Renal cortical epithelial cell (primary cell): ENCODE results near the gene GGCX. TPM values are rescaled to one million over a fixed set of nuclear protein-coding genes. Genes with fewer than 3 reads are reported as not detected.
"Not testable (repeated sequence)": the region's sequence is repeated elsewhere in the genome, so short reads cannot be mapped to it uniquely, and the experiment has no call there.

Source experiments
- DNase-seq: peaks from one replicate; pipeline ENCODE4 v3.0.0-alpha.2; 2011; ENCODE audit warnings: low read depth
- total RNA-seq: library from RNA; depleted of rRNA; stranded (reverse); fragments of >200 nt; gene quantifications from 2 replicates; pipeline ENCODE4 v1.2.3, GENCODE V29; 2014

The GGCX gene
- total RNA-seq, 1 donor from 2014 or later: 51.4 TPM

DNA sequence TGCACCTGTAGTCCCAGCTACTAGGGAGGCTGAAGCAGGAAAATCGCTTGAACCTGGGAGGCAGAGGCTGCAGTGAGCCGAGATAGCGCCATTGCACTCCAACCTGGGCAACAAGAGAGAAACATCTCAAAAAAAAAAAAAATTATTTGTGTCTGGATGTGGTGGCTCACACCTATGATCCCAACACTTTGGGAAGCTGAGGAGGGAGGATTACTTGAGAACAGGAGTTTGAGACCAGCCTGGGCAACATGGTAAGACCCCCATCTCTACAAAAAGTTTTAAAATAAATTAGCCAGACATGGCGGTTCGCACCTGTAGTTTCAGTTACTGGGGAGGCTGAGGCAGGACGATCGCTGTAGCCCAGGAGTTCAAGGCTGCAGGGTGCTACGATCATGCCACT, 14.4 kb upstream of the GGCX start:
- no peak for DNase-seq

DNA sequence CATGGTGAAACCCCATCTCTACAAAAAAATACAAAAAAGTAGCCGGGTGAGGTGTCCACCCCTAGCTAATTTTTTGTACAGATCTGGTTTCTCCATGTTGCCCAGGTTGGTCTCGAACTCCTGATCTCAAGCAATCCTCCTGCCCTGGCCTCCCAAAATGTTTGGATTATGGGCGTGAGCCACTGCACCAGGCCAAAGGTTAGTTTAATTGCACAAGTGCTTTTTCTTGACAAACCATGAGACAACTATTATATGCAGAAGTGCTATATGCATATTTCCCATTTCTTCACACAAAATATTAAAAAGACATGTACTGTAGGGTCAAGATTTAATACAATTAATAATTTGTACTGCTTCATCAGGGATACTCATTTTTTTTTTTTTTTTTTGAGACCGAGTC, 5.0 kb upstream of the GGCX start:
- no peak for DNase-seq

DNA sequence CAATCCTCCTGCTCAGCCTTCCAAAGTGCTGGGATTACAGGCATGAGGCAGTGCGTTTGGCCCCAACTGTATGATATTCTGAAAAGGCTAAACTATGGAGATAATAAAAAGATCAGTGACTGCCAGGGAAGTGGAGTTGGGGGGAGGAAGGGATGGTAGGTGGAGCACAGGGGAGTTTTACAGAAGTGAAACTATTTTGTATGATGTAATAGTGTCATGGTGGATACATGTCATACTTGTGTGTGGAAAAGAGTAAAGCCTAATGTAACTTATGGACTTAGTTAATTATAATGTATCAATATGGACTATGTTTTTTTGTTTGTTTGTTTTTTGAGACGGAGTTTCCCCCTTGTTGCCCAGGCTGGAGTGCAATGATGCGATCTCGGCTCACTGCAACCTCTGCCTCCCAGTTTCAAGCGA, 2.9 kb upstream of the GGCX start:
- DNase-seq: no peak

DNA sequence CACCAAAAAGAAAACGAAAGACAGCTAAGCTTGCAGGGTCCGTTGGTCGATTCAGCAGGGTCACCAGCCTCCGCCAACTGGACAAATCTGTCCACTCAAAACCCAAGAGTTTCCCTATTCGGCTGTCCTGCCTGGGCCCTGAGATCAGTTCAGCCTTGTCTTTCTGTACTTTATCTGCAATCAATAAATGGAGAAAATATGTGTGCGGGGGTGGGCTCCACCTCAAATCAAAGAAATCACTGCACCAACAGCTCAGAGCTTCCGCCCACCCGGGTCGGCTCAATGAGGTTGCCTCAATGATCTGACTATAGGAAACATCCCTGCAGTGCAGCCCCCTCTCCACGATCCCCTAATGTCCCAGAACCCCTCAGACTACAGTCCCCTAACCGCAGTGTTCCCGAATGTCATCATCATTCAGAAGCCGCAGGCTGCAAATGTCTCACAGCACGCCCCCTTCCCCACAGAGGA, 447 bp downstream of the GGCX start:
- DNase-seq: no peak

DNA sequence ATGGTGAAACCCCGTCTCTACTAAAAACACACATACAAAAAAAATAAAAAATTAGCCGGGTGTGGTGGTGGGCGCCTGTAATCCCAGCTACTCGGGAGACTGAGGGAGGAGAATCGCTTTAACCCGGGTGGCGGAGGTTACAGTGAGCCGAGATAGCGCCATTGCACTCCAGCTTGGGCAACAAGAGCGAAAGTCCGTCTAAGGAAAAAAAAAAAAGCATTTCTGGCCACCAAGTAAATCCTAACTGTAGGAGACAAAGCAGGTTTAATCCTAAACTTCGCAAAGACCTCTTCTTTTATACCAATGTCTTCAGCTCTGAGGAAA, 928 bp downstream of the GGCX start:
- not testable (repeated sequence) for DNase-seq

DNA sequence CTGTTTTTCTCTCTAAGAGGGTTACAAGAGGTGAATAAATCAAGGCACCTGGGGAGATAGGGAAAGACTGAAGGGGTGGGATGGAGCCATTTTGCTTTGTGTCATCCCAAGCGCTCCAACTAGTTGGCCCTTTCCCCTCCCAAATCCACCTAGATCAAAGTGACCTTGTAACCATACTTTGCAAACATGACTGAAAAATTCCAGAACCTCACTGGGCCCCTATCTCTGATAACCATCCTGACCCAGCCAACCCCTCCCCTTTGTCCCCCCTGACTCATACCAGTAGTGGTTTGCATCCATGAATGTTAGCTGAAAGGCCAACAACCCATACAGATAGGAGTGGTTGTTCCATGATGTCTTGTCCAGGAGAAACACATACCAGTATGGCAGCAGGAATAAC, 3.1 kb downstream of the GGCX start:
- DNase-seq: no peak

DNA sequence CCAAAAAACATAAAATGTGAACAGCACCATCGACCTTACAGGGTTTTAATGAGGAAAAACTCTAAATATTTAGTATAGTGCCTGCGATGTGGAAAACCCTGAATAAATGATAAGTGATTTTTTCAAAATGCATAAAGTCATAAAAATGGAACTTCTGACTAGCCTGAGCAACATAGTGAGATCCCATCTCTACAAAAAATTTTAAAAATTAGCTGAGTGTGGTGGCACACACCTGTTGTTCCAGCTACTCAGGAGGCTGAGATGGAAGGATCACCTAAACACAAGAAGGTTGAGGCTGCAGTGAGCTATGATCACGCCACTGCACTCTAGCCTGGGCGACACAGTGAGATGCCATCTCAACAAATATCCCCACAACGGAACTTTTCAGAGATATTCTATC, 4.2 kb downstream of the GGCX start:
- DNase-seq: no peak

DNA sequence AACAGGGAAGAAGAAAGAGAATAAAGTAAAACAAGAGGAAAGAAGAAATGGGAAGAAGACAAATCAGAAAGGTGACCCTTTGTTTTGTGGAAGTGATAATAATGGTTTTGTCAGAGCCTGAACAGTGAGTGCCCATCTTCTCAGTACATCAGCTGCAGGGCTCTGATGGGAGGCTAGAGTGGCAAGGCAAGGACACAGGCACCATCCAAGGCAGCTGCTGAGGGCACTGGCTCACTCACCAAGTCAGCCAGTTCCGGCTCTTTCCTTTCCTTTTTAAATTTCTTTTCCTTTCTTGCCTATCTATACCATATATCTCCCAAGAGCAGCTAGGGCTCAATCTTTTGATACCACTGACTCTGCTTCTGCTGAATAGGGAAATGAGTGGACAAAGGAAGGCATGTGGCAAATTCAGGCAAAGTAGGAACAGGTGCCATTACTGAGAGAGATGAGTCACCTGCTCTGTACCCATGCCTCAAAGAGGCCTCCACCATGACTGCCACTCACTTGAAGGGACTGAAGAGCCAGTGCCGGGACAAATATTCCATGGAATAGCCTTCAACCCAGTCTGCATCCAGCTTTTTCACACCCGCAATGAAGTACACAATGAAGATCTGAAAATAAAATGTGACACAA, 6.2 kb downstream of the GGCX start:
- no peak for DNase-seq

DNA sequence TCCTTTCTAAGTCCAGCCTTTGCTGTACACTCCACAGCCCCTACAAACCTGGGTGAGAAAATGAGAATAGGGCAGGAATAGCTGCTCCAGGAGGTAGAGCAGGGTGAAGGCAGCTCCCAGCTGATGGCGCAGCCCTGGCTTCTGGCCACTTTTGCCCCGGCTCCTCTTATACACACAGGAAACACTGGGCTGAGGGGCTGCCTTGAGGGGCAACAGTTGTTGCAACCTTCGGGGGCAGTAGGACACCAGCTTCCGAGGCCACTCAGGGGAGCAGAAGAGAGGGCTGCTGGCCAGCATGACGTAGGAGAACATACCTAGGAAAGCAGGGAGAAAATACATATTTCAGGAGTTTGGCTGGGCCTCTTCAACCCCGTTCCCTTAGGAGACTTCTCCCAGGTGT, 8.1 kb downstream of the GGCX start:
- DNase-seq: no peak

DNA sequence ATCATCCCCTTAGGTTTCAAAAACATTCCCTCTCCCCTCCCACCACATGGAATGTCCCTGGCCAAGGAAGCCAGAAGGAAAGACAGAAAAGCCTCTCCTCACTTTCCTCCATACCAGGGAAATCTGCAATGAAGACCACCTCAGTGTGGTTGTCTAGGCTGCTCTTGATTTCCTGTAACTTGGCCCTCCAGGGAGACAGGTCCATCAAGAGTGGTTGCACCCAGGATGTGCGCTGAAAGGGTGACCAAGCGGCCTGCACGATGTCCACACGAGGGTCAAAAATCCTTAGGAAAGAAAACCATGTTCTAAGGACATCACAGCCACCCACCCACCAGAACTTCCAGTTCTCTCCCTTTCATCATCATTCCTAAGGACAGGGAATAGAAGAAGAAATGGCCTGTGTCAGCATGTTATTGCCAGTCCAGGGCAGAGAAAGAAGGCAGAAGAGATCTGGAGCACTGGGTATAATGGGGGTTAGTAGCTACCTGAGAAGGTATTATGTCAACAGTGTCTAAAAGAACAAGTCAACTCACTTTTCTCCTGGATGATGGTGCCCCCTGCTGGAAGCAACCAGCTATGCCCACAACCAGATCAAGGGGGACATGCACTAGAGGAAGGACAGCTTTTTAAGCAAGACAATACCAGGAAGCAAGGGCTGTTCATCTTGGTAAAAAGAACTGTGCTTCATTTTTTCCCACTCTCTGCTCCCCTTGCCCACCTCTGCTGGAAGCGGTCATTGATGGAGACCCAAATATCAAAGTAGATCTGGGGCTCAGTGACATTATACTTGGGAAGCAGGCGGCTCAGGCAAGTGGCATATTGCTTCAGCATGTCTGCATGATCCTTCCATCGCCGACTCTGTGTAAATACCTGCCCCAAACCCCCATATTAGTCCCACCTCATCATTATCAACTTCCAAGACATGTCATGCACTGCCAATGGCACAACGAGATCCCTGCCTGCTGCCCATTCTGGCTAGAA, 9.3 kb downstream of the GGCX start:
- DNase-seq: peak; percentile 77

DNA sequence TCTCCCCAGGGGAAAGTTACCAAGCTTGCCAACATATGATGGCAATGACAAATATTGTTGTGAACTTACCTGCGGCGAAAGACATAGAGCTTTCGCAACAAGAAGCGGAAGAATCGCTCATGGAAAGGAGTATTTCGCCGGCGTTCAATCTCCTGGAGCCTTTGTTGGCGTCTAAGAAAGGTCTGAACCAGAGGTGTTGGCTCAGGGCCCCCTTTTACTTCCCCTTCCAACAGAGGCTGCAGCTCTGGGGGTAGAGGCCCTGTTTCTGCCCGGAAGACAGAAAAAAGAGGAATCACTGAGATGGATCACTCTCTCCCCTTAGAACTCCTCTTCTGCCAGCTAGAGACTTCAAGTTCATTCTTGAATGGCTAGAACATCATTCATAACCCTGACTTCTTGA, 10.8 kb downstream of the GGCX start:
- no peak for DNase-seq

DNA sequence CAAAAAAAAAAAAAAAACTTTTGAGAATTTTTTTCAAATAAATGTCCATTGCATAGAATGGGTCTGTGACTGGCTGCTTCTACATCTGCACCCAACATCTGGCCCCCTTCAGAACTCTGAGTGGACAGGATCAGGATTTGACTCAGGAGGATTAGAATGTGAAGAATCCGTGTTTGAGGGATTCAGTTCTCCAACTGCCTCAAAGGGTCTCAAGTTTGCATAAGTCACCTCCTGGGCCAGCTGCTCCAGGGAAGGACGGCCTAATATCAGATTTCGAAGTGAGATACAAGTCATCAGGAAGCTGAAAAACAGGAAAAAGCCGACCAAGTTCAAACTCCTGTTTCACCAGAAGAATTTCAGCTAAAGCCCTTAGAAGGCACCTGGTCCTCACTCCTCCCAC, 11.5 kb downstream of the GGCX start:
- no peak for DNase-seq

DNA sequence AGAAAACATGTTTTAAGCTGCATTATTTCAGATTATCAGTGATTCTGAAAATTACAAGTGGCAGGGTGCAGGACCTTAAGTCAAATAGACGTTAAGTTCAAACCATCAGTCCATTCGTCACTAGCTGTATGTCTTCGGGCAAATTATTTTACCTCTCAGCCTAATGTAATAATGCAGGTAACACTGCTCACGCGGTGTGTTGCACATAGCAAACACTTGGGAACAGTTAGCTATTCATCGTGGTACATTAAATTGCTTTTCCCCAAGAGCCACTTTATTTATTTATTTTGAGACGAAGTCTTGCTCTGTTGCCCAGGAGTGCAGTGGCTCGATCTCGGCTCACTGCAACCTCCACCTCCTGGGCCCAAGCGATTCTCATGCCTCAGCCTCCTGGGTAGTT, 12.2 kb downstream of the GGCX start:
- DNase-seq: no peak

DNA sequence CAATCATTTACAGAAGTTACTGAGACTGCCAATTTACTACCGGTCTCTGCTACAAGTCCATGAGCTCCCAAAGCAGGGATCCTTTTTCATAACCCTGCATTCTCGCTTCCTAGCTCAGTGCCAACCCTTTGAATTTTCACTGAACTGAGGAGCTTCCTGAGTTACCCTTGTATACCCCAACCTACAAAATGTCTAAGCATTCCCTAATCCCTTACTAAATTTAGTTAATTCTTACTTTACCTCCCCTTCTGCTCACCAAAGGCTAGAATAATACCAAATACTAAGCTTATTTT, 12.7 kb downstream of the GGCX start:
- DNase-seq: peak; percentile 31

DNA sequence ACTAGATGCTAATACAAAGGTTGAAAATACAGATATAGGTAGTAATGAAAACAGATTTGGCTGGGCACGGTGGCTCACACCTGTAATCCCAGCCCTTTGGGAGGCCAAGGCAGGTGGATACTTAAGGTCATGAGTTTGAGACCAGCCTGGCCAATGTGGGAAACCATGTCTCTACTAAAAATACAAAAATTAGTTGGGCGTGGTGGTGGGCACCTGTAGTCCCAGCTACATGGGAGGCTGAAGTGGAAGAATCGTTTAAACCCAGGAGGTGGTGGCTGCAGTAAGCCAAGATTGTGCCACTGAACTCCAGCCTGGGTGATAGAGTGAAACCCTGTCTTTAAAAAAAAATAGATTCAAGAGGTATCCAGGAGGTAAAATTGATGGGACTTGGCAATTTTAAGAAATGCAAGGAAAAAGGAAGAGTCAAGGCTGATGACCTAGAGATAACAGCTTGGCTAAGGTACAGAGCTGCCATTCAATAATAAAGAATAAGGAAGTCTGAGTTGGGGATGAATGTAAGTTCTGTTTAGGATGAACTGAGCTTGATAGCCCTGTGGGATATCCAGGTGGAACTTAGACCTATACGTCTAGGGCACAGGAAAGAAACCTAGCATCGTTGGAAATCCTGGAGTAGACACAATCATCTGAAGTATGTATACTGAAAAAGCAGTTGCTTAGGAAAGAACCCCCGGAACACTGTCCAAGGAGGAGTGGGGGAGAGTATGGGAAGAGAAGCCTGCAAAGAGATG, 13.3 kb downstream of the GGCX start:
- DNase-seq: peak; percentile 23

DNA sequence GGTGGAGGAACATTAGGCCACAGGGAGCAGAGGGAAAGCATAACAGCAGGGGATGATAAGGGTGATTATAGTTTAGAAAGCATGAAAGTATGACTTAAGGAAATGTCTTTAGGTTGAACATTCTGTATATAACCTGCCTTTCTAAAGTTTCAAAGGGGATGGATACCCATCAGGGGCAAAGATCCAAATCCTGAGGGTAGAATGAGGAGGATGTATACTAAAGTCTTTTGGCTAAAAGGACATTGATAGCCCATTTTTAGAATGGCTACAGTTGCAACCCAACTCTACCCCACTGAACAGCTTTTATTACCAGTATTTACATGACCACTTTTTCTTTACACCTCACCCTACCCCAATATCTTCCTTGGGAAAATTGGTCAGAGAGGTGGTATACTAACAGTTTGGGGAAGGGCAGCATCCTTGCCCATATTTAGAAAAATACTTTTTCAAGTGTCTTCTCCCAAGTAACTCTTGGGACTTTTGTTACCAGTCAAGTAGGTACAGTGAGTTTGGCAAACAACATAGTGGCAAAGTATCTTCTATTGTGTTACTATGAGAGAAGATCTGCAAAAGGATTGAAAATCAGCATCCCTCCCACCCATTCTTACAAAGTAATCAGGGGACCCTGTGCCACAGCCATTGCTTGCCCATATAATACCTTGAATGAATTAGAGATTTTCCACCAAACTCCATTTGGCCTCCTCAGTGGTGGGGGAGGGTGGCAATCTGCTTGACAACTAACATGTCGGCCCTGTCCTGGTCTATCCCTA, 14.0 kb downstream of the GGCX start:
- DNase-seq: peak; percentile 56

DNA sequence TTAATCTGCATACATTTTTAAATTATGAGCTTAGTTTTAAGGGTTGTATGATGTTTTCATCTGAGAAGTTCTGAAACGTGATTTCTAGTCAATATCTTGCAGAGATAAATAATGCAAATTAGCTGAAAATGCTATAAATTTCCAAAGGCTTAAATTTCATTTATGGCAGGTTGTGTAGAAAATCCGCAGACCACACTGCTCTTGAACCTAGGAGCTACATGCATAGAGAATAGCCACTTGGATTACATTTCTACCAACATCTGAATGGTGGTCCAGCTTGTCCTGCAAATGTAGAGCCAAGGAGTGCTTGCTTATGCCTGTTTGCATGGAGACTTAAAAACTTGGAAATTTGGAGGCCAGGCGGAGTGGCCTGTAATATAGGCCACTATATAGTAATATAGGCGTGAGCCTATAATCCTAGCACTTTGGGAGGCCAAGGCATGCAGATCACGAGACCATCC, 15.5 kb downstream of the GGCX start:
- DNase-seq: peak; percentile 32

DNA sequence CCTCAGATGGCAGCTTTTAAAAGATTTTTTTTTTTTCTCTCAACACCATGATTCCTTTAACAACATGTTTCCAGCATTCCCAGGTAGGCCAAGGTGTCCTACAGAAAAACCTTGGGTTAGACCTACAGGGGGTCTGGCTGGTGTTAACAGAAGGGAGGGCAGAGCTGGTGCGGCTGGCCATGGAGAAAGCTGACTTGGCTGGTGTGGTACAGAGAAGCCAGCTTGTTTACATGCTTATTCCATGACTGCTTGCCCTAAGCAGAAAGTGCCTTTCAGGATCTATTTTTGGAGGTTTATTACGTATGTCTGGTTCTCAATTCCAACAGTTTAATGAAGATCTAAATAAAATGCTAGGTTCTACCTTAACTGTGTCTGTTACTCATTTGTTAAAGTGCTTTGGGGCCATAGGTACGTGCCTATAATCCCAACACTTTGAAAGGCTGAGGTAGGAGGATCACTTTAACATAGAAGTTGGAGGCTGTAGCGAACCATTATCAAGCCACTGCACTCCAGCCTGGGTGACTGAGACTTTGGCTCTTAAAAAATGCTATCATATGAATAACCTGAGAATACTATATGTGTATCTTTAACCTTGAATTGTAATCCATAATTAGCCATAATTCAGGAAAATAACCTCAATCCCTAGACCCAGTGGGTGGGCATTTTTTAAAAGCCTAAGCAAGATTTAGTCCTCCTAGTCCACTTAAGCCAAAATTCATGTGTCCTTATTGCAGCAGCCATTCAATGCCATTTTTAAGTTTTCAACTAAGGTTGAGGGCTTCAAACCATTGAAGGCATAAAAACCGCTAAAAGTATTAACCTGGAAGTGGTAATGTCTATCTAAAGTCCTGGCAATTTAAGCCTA, 16.1 kb downstream of the GGCX start:
- DNase-seq: not testable (repeated sequence)

DNA sequence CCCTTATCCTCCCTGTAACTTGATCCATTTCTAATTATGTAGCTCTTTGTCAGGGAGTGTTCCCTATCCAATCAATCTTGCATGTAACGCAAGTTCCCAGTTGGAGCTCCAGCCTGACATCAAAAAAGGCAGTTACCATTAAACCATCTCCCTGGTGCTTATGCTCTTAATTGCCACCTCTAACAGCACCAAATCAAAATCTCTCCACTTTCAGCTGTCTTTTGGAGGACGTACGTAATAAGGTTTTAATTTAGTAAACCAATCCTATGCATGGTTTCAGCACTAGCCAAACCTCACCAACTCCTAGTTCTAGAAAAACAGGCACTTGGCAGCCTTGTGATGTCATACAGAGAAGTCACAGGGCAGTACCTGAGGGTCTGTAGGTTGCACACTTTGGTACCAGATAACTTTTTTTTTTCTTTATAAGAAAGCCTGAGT, 17.0 kb downstream of the GGCX start:
- not testable (repeated sequence) for DNase-seq

DNA sequence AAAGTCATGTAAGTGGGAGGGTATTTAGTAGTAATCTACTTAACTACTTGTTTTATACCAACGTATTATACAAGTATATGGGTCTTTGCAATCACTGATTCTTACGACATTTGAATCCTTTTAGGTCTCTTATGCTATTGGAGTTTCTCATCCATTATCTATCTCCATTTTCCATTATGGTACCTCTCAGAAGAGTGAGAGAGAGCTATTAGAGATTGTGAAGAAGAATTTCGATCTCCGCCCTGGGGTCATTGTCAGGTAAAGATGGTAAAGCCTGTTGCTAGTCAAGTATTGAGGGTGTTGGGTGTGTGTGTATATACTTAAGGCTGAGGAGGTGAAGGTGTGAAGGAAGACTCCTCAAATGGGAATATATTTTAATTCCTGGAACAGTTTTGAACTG, 18.5 kb downstream of the GGCX start:
- DNase-seq: no peak
